ENCODE data around the gene CCR6. TPM values are rescaled to one million over a fixed set of nuclear protein-coding genes. Genes with fewer than 3 reads are reported as not detected.

CCR6 gene
- polyA plus RNA-seq, 1 donor: 5.9 TPM

- Histone ChIP-seq H3K9me3 (ENCODE audit: control insufficient read depth, low read depth, low read length) (peaks cover 2% of the 10 kb centered on the region), H3K36me3 (ENCODE audit: control insufficient read depth, insufficient read depth, low read length) (no peaks in the 10 kb centered on the region), H3K27ac (ENCODE audit: low read length) (no peak overlapping the region), H3K4me3 (ENCODE audit: low read length) (no peak overlapping the region), H3K4me1 (ENCODE audit: control insufficient read depth, insufficient read depth, low read length) (peaks cover 16% of the 10 kb centered on the region), H3K27me3 (ENCODE audit: control insufficient read depth, insufficient read depth, low read length) (peaks cover 7% of the 10 kb centered on the region)
- DNase-seq: no peak
- WGBS (ENCODE audit: insufficient coverage, low lambda C conversion rate): 83% methylated on average over 2 of the region's 4 CpGs
Measured at GRCh38 chr6:167142433-167142761, 19.5 kb downstream of the CCR6 start.

DNA sequence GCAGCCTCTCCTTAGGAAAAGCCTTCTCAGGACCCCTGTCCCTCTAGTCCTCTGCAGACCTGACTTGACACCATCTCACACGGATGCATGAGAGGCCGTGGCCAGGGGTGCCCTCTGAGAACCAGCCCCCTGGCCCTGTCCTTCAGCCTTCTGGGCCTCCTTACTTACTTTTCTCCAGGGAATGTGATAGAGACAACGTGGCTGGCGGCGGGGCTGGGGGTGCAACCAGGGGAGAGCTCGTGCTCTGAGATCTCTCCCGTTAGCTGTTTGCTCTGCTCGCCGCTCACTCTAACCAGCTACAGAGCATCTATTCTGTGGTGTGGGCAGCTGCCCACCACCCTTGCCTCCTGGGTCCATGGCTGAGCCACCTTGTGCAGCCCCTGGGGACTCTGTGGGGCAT lies 20.1 kb downstream of the CCR6 start:
- Histone ChIP-seq H3K9me3 (ENCODE audit: control insufficient read depth, low read depth, low read length) (peaks cover 2% of the 10 kb centered on the region), H3K27me3 (ENCODE audit: control insufficient read depth, insufficient read depth, low read length) (peaks cover 8% of the 10 kb centered on the region), H3K4me1 (ENCODE audit: control insufficient read depth, insufficient read depth, low read length) (peaks cover 16% of the 10 kb centered on the region), H3K36me3 (ENCODE audit: control insufficient read depth, insufficient read depth, low read length) (no peaks in the 10 kb centered on the region), H3K27ac (ENCODE audit: low read length) (no peak overlapping the region), H3K4me3 (ENCODE audit: low read length) (no peak overlapping the region)
- WGBS (ENCODE audit: insufficient coverage, low lambda C conversion rate): no CpG with 5 or more reads among the region's 9 CpGs
- no peak for DNase-seq

DNA sequence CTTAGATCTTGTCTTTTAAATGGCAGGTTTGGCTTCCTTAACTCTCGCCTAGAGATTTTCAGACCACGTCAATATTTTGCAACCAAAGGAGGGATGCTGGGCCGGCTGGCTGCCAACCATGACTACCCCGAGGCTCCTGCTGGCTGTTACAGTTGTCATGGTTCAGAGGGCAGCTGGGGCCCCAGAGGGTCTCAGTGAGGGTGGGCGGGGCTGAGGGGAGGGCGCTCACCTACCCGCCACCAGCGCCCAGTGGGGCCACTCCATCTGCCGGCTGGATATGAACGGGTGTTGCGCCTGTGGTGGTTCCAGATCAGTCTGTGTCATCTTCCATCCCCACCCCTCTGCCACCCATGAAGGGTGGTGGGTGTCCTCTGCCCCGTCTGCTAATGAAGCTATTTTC lies 22.6 kb downstream of the CCR6 start:
- H3K27me3 ChIP-seq (ENCODE audit: control insufficient read depth, insufficient read depth, low read length): peaks cover 8% of the 10 kb centered on the region
- H3K36me3 ChIP-seq (ENCODE audit: control insufficient read depth, insufficient read depth, low read length): no peaks in the 10 kb centered on the region
- peaks cover 2% of the 10 kb centered on the region for H3K9me3 ChIP-seq (ENCODE audit: control insufficient read depth, low read depth, low read length)
- H3K4me3 ChIP-seq (ENCODE audit: low read length): no peak overlapping the region
- peaks cover 16% of the 10 kb centered on the region for H3K4me1 ChIP-seq (ENCODE audit: control insufficient read depth, insufficient read depth, low read length)
- H3K27ac ChIP-seq (ENCODE audit: low read length): no peak overlapping the region
- no CpG with 5 or more reads among the region's 12 CpGs for WGBS (ENCODE audit: insufficient coverage, low lambda C conversion rate)
- no peak for DNase-seq

- H3K27me3 ChIP-seq (ENCODE audit: control insufficient read depth, insufficient read depth, low read length): peaks cover 8% of the 10 kb centered on the region
- peaks cover 9% of the 10 kb centered on the region for H3K4me1 ChIP-seq (ENCODE audit: control insufficient read depth, insufficient read depth, low read length)
- no peak for DNase-seq
- whole genome bisulfite sequencing (ENCODE audit: insufficient coverage, low lambda C conversion rate): 90% methylated on average over 2 of the region's 15 CpGs
- peaks cover 2% of the 10 kb centered on the region for H3K9me3 ChIP-seq (ENCODE audit: control insufficient read depth, low read depth, low read length)
- no peaks in the 10 kb centered on the region for H3K36me3 ChIP-seq (ENCODE audit: control insufficient read depth, insufficient read depth, low read length)
- H3K4me3 ChIP-seq (ENCODE audit: low read length): no peak overlapping the region
- no peak overlapping the region for H3K27ac ChIP-seq (ENCODE audit: low read length)
Measured at GRCh38 chr6:167146135-167146534, 23.2 kb downstream of the CCR6 start.

GRCh38 chr6:167146977-167147376 lies 24.1 kb downstream of the CCR6 start:
- Histone ChIP-seq H3K27me3 (ENCODE audit: control insufficient read depth, insufficient read depth, low read length) (peaks cover 8% of the 10 kb centered on the region), H3K4me3 (ENCODE audit: low read length) (no peak overlapping the region), H3K9me3 (ENCODE audit: control insufficient read depth, low read depth, low read length) (peaks cover 2% of the 10 kb centered on the region), H3K36me3 (ENCODE audit: control insufficient read depth, insufficient read depth, low read length) (no peaks in the 10 kb centered on the region), H3K4me1 (ENCODE audit: control insufficient read depth, insufficient read depth, low read length) (peaks cover under 1% of the 10 kb centered on the region), H3K27ac (ENCODE audit: low read length) (no peak overlapping the region)
- DNase-seq: no peak
- 30% methylated on average over 2 of the region's 16 CpGs for WGBS (ENCODE audit: insufficient coverage, low lambda C conversion rate)

- Histone ChIP-seq H3K9me3 (ENCODE audit: control insufficient read depth, low read depth, low read length) (peaks cover 2% of the 10 kb centered on the region), H3K4me3 (ENCODE audit: low read length) (no peak overlapping the region), H3K36me3 (ENCODE audit: control insufficient read depth, insufficient read depth, low read length) (no peaks in the 10 kb centered on the region), H3K27me3 (ENCODE audit: control insufficient read depth, insufficient read depth, low read length) (peaks cover 8% of the 10 kb centered on the region), H3K4me1 (ENCODE audit: control insufficient read depth, insufficient read depth, low read length) (no peaks in the 10 kb centered on the region), H3K27ac (ENCODE audit: low read length) (no peak overlapping the region)
- no peak for DNase-seq
Measured at GRCh38 chr6:167148021-167148420, 25.1 kb downstream of the CCR6 start.

GRCh38 chr6:167148997-167149396 lies 26.1 kb downstream of the CCR6 start:
- no peak for DNase-seq
- Histone ChIP-seq H3K27ac (ENCODE audit: low read length) (no peak overlapping the region), H3K27me3 (ENCODE audit: control insufficient read depth, insufficient read depth, low read length) (peaks cover 8% of the 10 kb centered on the region), H3K9me3 (ENCODE audit: control insufficient read depth, low read depth, low read length) (peaks cover 2% of the 10 kb centered on the region), H3K4me3 (ENCODE audit: low read length) (no peak overlapping the region), H3K4me1 (ENCODE audit: control insufficient read depth, insufficient read depth, low read length) (no peaks in the 10 kb centered on the region), H3K36me3 (ENCODE audit: control insufficient read depth, insufficient read depth, low read length) (no peaks in the 10 kb centered on the region)
- 67% methylated on average over 1 of the region's 5 CpGs for WGBS (ENCODE audit: insufficient coverage, low lambda C conversion rate)

- Histone ChIP-seq H3K27ac (ENCODE audit: low read length) (no peak overlapping the region), H3K27me3 (ENCODE audit: control insufficient read depth, insufficient read depth, low read length) (peaks cover 8% of the 10 kb centered on the region), H3K36me3 (ENCODE audit: control insufficient read depth, insufficient read depth, low read length) (no peaks in the 10 kb centered on the region), H3K4me1 (ENCODE audit: control insufficient read depth, insufficient read depth, low read length) (no peaks in the 10 kb centered on the region), H3K4me3 (ENCODE audit: low read length) (no peak overlapping the region), H3K9me3 (ENCODE audit: control insufficient read depth, low read depth, low read length) (no peaks in the 10 kb centered on the region)
- DNase-seq: no peak
- whole genome bisulfite sequencing (ENCODE audit: insufficient coverage, low lambda C conversion rate): no CpG with 5 or more reads among the region's 6 CpGs
Measured at GRCh38 chr6:167150941-167151549, 28.1 kb downstream of the CCR6 start.

GRCh38 chr6:167151648-167152047 lies 28.8 kb downstream of the CCR6 start:
- no CpG with 5 or more reads among the region's 7 CpGs for WGBS (ENCODE audit: insufficient coverage, low lambda C conversion rate)
- no peak overlapping the region for H3K27ac ChIP-seq (ENCODE audit: low read length)
- no peaks in the 10 kb centered on the region for H3K4me1 ChIP-seq (ENCODE audit: control insufficient read depth, insufficient read depth, low read length)

GRCh38 chr6:167152862-167153261 lies 30.0 kb downstream of the CCR6 start:
- no peaks in the 10 kb centered on the region for H3K27me3 ChIP-seq (ENCODE audit: control insufficient read depth, insufficient read depth, low read length)
- H3K27ac ChIP-seq (ENCODE audit: low read length): no peak overlapping the region
- no peak overlapping the region for H3K4me3 ChIP-seq (ENCODE audit: low read length)
- H3K4me1 ChIP-seq (ENCODE audit: control insufficient read depth, insufficient read depth, low read length): no peaks in the 10 kb centered on the region
- H3K9me3 ChIP-seq (ENCODE audit: control insufficient read depth, low read depth, low read length): peaks cover 5% of the 10 kb centered on the region
- H3K36me3 ChIP-seq (ENCODE audit: control insufficient read depth, insufficient read depth, low read length): no peaks in the 10 kb centered on the region
- DNase-seq: no peak
- WGBS (ENCODE audit: insufficient coverage, low lambda C conversion rate): no CpG with 5 or more reads among the region's 9 CpGs

More at GRCh38 chr6:167151648-167152047, 28.8 kb downstream of the CCR6 start:
- Histone ChIP-seq H3K4me3 (ENCODE audit: low read length) (no peak overlapping the region), H3K27me3 (ENCODE audit: control insufficient read depth, insufficient read depth, low read length) (peaks cover 8% of the 10 kb centered on the region), H3K36me3 (ENCODE audit: control insufficient read depth, insufficient read depth, low read length) (no peaks in the 10 kb centered on the region), H3K9me3 (ENCODE audit: control insufficient read depth, low read depth, low read length) (no peaks in the 10 kb centered on the region)
- no peak for DNase-seq

GRCh38 chr6:167153521-167153959 lies 30.6 kb downstream of the CCR6 start:
- Histone ChIP-seq H3K4me3 (ENCODE audit: low read length) (no peak overlapping the region), H3K27me3 (ENCODE audit: control insufficient read depth, insufficient read depth, low read length) (no peaks in the 10 kb centered on the region), H3K9me3 (ENCODE audit: control insufficient read depth, low read depth, low read length) (peaks cover 5% of the 10 kb centered on the region), H3K4me1 (ENCODE audit: control insufficient read depth, insufficient read depth, low read length) (no peaks in the 10 kb centered on the region), H3K36me3 (ENCODE audit: control insufficient read depth, insufficient read depth, low read length) (no peaks in the 10 kb centered on the region), H3K27ac (ENCODE audit: low read length) (no peak overlapping the region)
- DNase-seq: no peak
- WGBS (ENCODE audit: insufficient coverage, low lambda C conversion rate): no CpG with 5 or more reads among the region's 13 CpGs
